Bronchial epithelial cell (primary cell): ENCODE results near the gene UNC13A. TPM values are rescaled to one million over a fixed set of nuclear protein-coding genes. Genes with fewer than 3 reads are reported as not detected.

Experiments used
- DNase-seq: peaks from one replicate; pipeline ENCODE4 v3.0.0-alpha.2; 2010; ENCODE audit warnings: low read depth
- FAIRE-seq: peaks from 2 replicates; lab custom pipeline; 2011; peaks lifted over from hg19 to GRCh38; lab: Jason Lieb, UNC
- H3K27me3 ChIP-seq: 2 replicates; pipeline ENCODE4 v1.5.1; 2011; ENCODE audit warnings: low read length; ENCODE audit not compliant: control insufficient read depth, insufficient read depth
- H3K36me3 ChIP-seq: 2 replicates; pipeline ENCODE4 v1.5.1; 2011; ENCODE audit warnings: low read length; ENCODE audit not compliant: control insufficient read depth, insufficient read depth
- H3K4me3 ChIP-seq: 2 replicates; pipeline ENCODE4 v1.5.1; 2011; ENCODE audit warnings: mild to moderate bottlenecking, low read depth, low read length, control low read depth
- total RNA-seq: library from RNA; depleted of rRNA; stranded (reverse); fragments of >200 nt; gene quantifications from 2 replicates; pipeline ENCODE4 v1.2.1, GENCODE V29; 2014
- TF ChIP-seq, protein P1 (sequence below): IDR thresholded peaks from 2 replicates; pipeline ENCODE4 v1.5.1; 2011; ENCODE audit warnings: mild to moderate bottlenecking, moderate library complexity, low read length, control low read depth, inconsistent platforms; ENCODE audit not compliant: insufficient read depth, severe bottlenecking

The UNC13A gene
- total RNA-seq, 1 donor from 2014 or later: under 0.01 TPM

GRCh38 chr19:17659996-17660395 lies 28.2 kb downstream of the UNC13A start:
- FAIRE-seq (no peak), DNase-seq (no peak)
- H3K4me3 ChIP-seq: no peak overlapping the region
- H3K27me3 ChIP-seq: no peaks in the 10 kb centered on the region
- H3K36me3 ChIP-seq: no peaks in the 10 kb centered on the region
- TF ChIP-seq, protein P1, sequence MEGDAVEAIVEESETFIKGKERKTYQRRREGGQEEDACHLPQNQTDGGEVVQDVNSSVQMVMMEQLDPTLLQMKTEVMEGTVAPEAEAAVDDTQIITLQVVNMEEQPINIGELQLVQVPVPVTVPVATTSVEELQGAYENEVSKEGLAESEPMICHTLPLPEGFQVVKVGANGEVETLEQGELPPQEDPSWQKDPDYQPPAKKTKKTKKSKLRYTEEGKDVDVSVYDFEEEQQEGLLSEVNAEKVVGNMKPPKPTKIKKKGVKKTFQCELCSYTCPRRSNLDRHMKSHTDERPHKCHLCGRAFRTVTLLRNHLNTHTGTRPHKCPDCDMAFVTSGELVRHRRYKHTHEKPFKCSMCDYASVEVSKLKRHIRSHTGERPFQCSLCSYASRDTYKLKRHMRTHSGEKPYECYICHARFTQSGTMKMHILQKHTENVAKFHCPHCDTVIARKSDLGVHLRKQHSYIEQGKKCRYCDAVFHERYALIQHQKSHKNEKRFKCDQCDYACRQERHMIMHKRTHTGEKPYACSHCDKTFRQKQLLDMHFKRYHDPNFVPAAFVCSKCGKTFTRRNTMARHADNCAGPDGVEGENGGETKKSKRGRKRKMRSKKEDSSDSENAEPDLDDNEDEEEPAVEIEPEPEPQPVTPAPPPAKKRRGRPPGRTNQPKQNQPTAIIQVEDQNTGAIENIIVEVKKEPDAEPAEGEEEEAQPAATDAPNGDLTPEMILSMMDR: no peak

DNA sequence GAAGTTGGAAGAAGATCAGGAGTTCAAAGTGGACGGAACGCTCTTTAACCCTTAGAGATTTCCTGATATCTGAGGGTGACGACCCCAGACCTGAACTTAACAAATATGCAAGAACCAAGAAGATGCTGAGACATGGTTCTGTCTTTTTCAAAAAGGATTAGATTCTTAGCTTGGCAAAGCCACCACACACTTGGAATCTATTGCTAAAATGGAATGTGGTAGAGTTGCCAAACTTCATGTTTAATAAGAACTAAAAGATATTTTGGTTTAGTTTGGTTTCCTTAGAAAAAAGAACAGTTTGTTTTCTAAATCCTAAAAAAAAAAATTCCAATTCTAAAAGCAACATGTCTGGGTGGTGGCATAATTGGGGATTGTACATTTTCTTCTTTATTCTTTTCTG lies 29.5 kb downstream of the UNC13A start:
- FAIRE-seq: no peak

GRCh38 chr19:17658240-17658639 lies 29.9 kb downstream of the UNC13A start:
- Histone ChIP-seq H3K36me3 (no peaks in the 10 kb centered on the region), H3K4me3 (no peak overlapping the region), H3K27me3 (no peaks in the 10 kb centered on the region)
- DNase-seq (no peak), FAIRE-seq (no peak)
- TF ChIP-seq, protein P1: no peak

More for the DNA sequence above, 29.5 kb downstream of the UNC13A start:
- TF ChIP-seq, protein P1: no peak
- Histone ChIP-seq H3K27me3 (no peaks in the 10 kb centered on the region), H3K4me3 (no peak overlapping the region), H3K36me3 (no peaks in the 10 kb centered on the region)
- no peak for DNase-seq

DNA sequence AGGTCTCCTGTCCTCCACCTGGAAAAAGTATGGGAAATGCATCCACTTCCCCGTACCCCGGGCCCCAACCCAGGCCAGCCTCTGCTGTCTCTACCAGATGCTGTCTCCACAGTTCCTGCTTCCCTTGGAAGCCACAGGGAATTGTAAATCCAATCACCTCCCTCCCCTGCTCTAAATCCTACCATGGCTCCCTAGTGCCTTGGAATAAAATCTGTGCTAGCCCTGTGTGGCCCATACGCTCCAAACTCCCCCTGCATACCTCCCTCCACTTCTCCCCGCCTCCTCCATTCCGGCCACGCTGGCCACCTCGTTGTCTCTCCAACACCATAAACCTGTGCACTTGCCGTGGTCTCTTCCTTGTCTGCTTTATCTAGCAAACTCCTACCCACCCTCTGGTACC lies 31.2 kb downstream of the UNC13A start:
- FAIRE-seq (no peak), DNase-seq (no peak)
- no peaks in the 10 kb centered on the region for H3K27me3 ChIP-seq
- no peaks in the 10 kb centered on the region for H3K36me3 ChIP-seq
- TF ChIP-seq, protein P1: no peak
- H3K4me3 ChIP-seq: no peak overlapping the region

- TF ChIP-seq, protein P1: no peak
- no peak for DNase-seq
- H3K36me3 ChIP-seq: no peaks in the 10 kb centered on the region
- H3K4me3 ChIP-seq: no peak overlapping the region
- no peaks in the 10 kb centered on the region for H3K27me3 ChIP-seq
- no peak for FAIRE-seq
Observed at GRCh38 chr19:17655751-17656472, 32.2 kb downstream of the UNC13A start.

GRCh38 chr19:17654993-17655392 lies 33.2 kb downstream of the UNC13A start:
- TF ChIP-seq, protein P1: no peak
- H3K4me3 ChIP-seq: no peak overlapping the region
- FAIRE-seq (no peak), DNase-seq (peak; percentile 18)
- no peaks in the 10 kb centered on the region for H3K27me3 ChIP-seq
- no peaks in the 10 kb centered on the region for H3K36me3 ChIP-seq
